ENCODE results near the gene ZNF132. TPM values are rescaled to one million over a fixed set of nuclear protein-coding genes. Genes with fewer than 3 reads are reported as not detected.

ZNF132 gene
- total RNA-seq, 4 donors from 2014 or later, result 3.0 to 5.1 (median 3.5) TPM

DNA sequence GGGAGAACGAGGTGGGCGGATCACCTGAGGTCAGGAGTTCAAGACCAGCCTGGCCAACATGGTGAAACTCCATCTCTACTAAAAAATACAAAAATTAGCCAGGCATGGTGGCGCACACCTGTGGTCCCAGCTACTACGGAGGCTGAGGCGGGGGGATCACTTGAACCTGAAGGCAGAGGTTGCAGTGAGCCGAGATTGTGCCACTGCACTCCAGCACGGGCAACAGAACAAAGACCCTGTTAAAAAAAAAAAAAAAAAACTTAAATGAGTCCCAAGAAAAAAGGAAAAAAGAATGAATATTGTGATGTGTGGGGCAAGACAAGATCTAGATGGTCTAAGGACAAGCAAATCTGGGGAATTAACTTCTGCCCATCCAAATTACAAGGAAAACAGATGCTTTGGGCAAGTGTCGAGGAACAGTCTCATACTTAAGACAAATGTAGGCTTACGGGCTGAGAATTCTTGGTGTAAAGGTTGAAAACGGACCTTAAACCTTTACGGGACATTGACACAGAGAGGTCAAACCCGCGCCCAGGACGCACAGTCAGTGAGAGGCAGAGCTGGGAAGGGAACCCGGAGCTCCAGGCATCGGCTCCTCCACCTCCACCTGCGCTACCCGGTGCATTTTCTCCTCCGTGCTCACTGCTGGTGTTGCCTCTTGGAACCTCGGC, 26.3 kb upstream of the ZNF132 start:
- TF ChIP-seq POLR2A (IDR thresholded peaks at IDR 0.05), result no peak
- TF ChIP-seq, protein P1, sequence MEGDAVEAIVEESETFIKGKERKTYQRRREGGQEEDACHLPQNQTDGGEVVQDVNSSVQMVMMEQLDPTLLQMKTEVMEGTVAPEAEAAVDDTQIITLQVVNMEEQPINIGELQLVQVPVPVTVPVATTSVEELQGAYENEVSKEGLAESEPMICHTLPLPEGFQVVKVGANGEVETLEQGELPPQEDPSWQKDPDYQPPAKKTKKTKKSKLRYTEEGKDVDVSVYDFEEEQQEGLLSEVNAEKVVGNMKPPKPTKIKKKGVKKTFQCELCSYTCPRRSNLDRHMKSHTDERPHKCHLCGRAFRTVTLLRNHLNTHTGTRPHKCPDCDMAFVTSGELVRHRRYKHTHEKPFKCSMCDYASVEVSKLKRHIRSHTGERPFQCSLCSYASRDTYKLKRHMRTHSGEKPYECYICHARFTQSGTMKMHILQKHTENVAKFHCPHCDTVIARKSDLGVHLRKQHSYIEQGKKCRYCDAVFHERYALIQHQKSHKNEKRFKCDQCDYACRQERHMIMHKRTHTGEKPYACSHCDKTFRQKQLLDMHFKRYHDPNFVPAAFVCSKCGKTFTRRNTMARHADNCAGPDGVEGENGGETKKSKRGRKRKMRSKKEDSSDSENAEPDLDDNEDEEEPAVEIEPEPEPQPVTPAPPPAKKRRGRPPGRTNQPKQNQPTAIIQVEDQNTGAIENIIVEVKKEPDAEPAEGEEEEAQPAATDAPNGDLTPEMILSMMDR (IDR thresholded peaks at IDR 0.05), result no peak
- no peak for TF ChIP-seq POLR2AphosphoS5 (IDR thresholded peaks at IDR 0.05)
- no peak for TF ChIP-seq EP300 (IDR thresholded peaks at IDR 0.05; ENCODE audit: low read depth)
- no peaks in the 10 kb centered on the region for H3K9me3 ChIP-seq
- in situ Hi-C loops (cut with MboI; ENCODE audit: low pct_ligation_motif_present in 1 of 4, low pct_unique_long_range_greater_than_20kb in 1 of 4, low sequenced_read_pairs in 3 of 4), result no loop called here
- 32 to 34% methylated on average over 4 to 20 of the region's 20 CpGs for WGBS, 2 donors (ENCODE audit: low coverage in 1 of 2)
- intact Hi-C loops (cut with DNase I; ENCODE audit: low total_unique reads), result no loop called here
- no peaks in the 10 kb centered on the region for H3K27me3 ChIP-seq
- peaks cover 6 to 15% (median 8%) of the 10 kb centered on the region in 4 donors for H3K4me1 ChIP-seq
- H3K27ac ChIP-seq, result peak overlapping the region in 2 of 4 donors; percentile 77 to 94
- H3K4me3 ChIP-seq, result peak overlapping the region; percentile 3 to 99 (median 94)
- peaks cover 0 to 7% (median 0%) of the 10 kb centered on the region in 4 donors for H3K36me3 ChIP-seq
- no peak for DNase-seq

DNA sequence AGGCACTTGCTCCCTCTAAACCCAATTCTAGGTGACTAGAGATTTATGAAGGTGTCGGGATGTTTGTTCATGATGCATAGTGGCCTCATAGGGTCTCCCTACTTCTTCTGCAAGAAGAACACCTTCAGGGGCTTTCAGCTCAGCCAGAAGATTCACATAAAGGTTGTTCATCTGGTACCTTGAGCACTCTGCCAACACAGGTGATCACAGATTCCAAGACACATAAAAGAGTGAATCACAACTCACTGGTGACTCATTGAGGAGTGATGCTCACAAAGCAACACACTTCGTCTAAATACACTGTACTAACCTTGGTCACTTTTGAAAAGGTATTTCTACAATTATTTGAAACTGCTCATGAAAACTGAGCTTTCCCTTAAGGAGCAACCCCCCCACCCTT, 20.1 kb upstream of the ZNF132 start:
- intact Hi-C loops (cut with DNase I; ENCODE audit: low total_unique reads), result no loop called here
- 80 to 88% methylated on average over 1 to 2 of the region's 2 CpGs for WGBS, 2 donors (ENCODE audit: low coverage in 1 of 2)

DNA sequence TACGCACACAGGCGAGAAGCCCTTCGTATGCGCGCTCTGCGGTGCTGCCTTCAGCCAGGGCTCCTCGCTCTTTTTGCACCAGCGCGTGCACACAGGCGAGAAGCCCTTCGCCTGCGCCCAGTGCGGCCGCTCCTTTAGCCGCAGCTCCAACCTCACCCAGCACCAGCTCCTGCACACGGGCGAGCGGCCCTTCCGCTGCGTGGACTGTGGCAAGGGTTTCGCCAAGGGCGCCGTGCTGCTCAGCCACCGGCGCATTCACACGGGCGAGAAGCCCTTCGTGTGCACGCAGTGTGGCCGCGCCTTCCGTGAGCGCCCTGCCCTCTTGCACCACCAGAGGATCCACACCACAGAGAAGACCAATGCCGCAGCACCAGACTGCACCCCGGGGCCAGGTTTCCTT, 16.2 kb upstream of the ZNF132 start:
- Histone ChIP-seq H3K27me3 (no peaks in the 10 kb centered on the region), H3K27ac (no peak overlapping the region), H3K9me3 (no peaks in the 10 kb centered on the region), H3K36me3 (no peaks in the 10 kb centered on the region), H3K4me1 (peaks cover 0 to 11% (median 3%) of the 10 kb centered on the region in 4 donors), H3K4me3 (no peak overlapping the region)
- TF ChIP-seq POLR2A (IDR thresholded peaks at IDR 0.05), result no peak
- no peak for TF ChIP-seq POLR2AphosphoS5 (IDR thresholded peaks at IDR 0.05)
- no peak for TF ChIP-seq EP300 (IDR thresholded peaks at IDR 0.05; ENCODE audit: low read depth)
- TF ChIP-seq, protein P1 (IDR thresholded peaks at IDR 0.05), result no peak
- in situ Hi-C loops (cut with MboI; ENCODE audit: low pct_ligation_motif_present in 1 of 4, low pct_unique_long_range_greater_than_20kb in 1 of 4, low sequenced_read_pairs in 3 of 4) (no loop called here), intact Hi-C loops (cut with DNase I; ENCODE audit: low total_unique reads) (no loop called here)
- DNase-seq, result no peak
- 97% methylated on average over 35 of the region's 35 CpGs; no CpG with 5 or more reads in 1 of the 2 donors for WGBS, 2 donors (ENCODE audit: low coverage in 1 of 2)

More for the DNA sequence above, 20.1 kb upstream of the ZNF132 start:
- Histone ChIP-seq H3K36me3 (no peaks in the 10 kb centered on the region), H3K4me3 (no peak overlapping the region), H3K27me3 (no peaks in the 10 kb centered on the region), H3K4me1 (no peaks in the 10 kb centered on the region), H3K9me3 (no peaks in the 10 kb centered on the region), H3K27ac (no peak overlapping the region)
- TF ChIP-seq EP300 (IDR thresholded peaks at IDR 0.05; ENCODE audit: low read depth), result no peak
- TF ChIP-seq POLR2AphosphoS5 (IDR thresholded peaks at IDR 0.05), result no peak
- TF ChIP-seq, protein P1 (IDR thresholded peaks at IDR 0.05), result no peak
- TF ChIP-seq POLR2A (IDR thresholded peaks at IDR 0.05), result no peak
- DNase-seq, result no peak
- in situ Hi-C loops (cut with MboI; ENCODE audit: low pct_ligation_motif_present in 1 of 4, low pct_unique_long_range_greater_than_20kb in 1 of 4, low sequenced_read_pairs in 3 of 4), result no loop called here

DNA sequence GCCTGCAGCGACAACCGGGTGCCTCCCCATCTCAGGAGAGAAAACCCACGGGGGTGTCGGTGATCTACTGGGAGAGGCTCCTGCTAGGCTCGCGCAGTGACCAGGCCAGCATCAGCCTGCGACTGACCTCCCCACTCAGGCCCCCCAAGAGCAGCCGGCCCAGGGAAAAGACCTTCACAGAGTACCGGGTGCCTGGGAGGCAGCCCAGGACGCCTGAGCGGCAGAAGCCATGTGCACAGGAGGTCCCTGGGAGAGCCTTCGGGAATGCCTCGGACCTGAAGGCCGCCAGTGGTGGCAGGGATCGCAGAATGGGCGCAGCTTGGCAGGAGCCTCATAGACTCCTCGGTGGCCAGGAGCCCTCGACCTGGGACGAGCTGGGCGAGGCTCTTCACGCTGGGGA, 15.4 kb upstream of the ZNF132 start:
- in situ Hi-C loops (cut with MboI; ENCODE audit: low pct_ligation_motif_present in 1 of 4, low pct_unique_long_range_greater_than_20kb in 1 of 4, low sequenced_read_pairs in 3 of 4) (no loop called here), intact Hi-C loops (cut with DNase I; ENCODE audit: low total_unique reads) (no loop called here)
- H3K27me3 ChIP-seq, result no peaks in the 10 kb centered on the region
- H3K9me3 ChIP-seq, result no peaks in the 10 kb centered on the region
- H3K4me1 ChIP-seq, result peaks cover 0 to 15% (median 10%) of the 10 kb centered on the region in 4 donors
- no peak for TF ChIP-seq EP300 (IDR thresholded peaks at IDR 0.05; ENCODE audit: low read depth)
- no peak for TF ChIP-seq POLR2A (IDR thresholded peaks at IDR 0.05)
- no peak for TF ChIP-seq POLR2AphosphoS5 (IDR thresholded peaks at IDR 0.05)
- TF ChIP-seq, protein P1 (IDR thresholded peaks at IDR 0.05), result no peak
- no peak overlapping the region for H3K27ac ChIP-seq
- no peak for DNase-seq
- H3K36me3 ChIP-seq, result no peaks in the 10 kb centered on the region
- WGBS, 2 donors (ENCODE audit: low coverage in 1 of 2), result 96% methylated on average over 21 of the region's 21 CpGs; no CpG with 5 or more reads in 1 of the 2 donors
- no peak overlapping the region for H3K4me3 ChIP-seq
